ENCODE results near the gene COPB1.

Gene COPB1

GRCh38 chr11:14423633-14424032, 76.0 kb downstream of the COPB1 start:
- no peak for DNase-seq (ENCODE audit: low read depth)

GRCh38 chr11:14422814-14423182, 76.8 kb downstream of the COPB1 start:
- DNase-seq (ENCODE audit: low read depth), result no peak

- DNase-seq (ENCODE audit: low read depth), result peak; percentile 99
Observed at GRCh38 chr11:14422052-14422813, 77.4 kb downstream of the COPB1 start.

- no peak for DNase-seq (ENCODE audit: low read depth)
Observed at GRCh38 chr11:14420223-14420622, 79.4 kb downstream of the COPB1 start.

GRCh38 chr11:14418801-14419417, 80.7 kb downstream of the COPB1 start:
- DNase-seq (ENCODE audit: low read depth), result no peak

- DNase-seq (ENCODE audit: low read depth), result no peak
Observed at GRCh38 chr11:14417617-14418374, 81.8 kb downstream of the COPB1 start.

GRCh38 chr11:14417186-14417585, 82.4 kb downstream of the COPB1 start:
- no peak for DNase-seq (ENCODE audit: low read depth)

GRCh38 chr11:14414470-14415461, 84.8 kb downstream of the COPB1 start:
- no peak for DNase-seq (ENCODE audit: low read depth)

- DNase-seq (ENCODE audit: low read depth), result no peak
Observed at GRCh38 chr11:14413307-14414069, 86.1 kb downstream of the COPB1 start.

- no peak for DNase-seq (ENCODE audit: low read depth)
Observed at GRCh38 chr11:14411818-14412217, 87.8 kb downstream of the COPB1 start.

GRCh38 chr11:14409891-14410290, 89.7 kb downstream of the COPB1 start:
- DNase-seq (ENCODE audit: low read depth), result no peak

GRCh38 chr11:14408612-14409011, 91.0 kb downstream of the COPB1 start:
- DNase-seq (ENCODE audit: low read depth), result no peak
